Measurements from ENCODE around the gene NANS. TPM values are rescaled to one million over a fixed set of nuclear protein-coding genes. Genes with fewer than 3 reads are reported as not detected.

Gene NANS
- total RNA-seq, 2 donors from 2014 or later, result 31.4 to 45.2 TPM

DNA sequence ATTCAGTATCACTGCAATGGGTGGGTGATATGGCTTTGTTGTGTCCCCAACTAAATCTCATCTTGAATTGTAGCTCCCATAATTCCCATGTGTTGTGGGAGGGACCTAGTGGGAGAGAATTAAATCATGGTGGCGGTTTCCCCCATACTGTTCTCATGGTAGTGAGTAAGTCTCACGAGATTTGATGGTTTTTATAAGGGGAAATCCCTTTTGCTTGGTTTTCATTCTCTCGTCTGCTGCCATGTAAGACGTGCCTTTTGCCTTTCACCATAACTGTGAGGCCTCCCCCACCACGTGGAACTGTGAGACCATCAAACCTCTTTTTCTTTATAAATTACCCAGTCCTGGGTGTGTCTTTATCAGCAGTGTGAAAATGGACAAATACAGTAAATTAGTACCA, 9.5 kb upstream of the NANS start:
- DNase-seq (no peak), ATAC-seq (no peak)
- no peaks in the 10 kb centered on the region for H3K9me3 ChIP-seq
- H3K4me1 ChIP-seq, result no peaks in the 10 kb centered on the region
- no peak for TF ChIP-seq POLR2A (IDR thresholded peaks at IDR 0.05)
- TF ChIP-seq, protein P1, sequence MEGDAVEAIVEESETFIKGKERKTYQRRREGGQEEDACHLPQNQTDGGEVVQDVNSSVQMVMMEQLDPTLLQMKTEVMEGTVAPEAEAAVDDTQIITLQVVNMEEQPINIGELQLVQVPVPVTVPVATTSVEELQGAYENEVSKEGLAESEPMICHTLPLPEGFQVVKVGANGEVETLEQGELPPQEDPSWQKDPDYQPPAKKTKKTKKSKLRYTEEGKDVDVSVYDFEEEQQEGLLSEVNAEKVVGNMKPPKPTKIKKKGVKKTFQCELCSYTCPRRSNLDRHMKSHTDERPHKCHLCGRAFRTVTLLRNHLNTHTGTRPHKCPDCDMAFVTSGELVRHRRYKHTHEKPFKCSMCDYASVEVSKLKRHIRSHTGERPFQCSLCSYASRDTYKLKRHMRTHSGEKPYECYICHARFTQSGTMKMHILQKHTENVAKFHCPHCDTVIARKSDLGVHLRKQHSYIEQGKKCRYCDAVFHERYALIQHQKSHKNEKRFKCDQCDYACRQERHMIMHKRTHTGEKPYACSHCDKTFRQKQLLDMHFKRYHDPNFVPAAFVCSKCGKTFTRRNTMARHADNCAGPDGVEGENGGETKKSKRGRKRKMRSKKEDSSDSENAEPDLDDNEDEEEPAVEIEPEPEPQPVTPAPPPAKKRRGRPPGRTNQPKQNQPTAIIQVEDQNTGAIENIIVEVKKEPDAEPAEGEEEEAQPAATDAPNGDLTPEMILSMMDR (IDR thresholded peaks at IDR 0.05), result no peak
- intact Hi-C loops (cut with DNase I), result no loop called here
- no peaks in the 10 kb centered on the region for H3K36me3 ChIP-seq (replicated peaks in 1 of 2; ENCODE audit: insufficient read depth in 1 of 2, low read depth in 2 of 2)
- no peak overlapping the region for H3K27ac ChIP-seq
- WGBS, 2 donors, result 74 to 77% methylated on average over 5 of the region's 5 CpGs
- no peaks in the 10 kb centered on the region for H3K27me3 ChIP-seq
- H3K4me3 ChIP-seq, result no peak overlapping the region

DNA sequence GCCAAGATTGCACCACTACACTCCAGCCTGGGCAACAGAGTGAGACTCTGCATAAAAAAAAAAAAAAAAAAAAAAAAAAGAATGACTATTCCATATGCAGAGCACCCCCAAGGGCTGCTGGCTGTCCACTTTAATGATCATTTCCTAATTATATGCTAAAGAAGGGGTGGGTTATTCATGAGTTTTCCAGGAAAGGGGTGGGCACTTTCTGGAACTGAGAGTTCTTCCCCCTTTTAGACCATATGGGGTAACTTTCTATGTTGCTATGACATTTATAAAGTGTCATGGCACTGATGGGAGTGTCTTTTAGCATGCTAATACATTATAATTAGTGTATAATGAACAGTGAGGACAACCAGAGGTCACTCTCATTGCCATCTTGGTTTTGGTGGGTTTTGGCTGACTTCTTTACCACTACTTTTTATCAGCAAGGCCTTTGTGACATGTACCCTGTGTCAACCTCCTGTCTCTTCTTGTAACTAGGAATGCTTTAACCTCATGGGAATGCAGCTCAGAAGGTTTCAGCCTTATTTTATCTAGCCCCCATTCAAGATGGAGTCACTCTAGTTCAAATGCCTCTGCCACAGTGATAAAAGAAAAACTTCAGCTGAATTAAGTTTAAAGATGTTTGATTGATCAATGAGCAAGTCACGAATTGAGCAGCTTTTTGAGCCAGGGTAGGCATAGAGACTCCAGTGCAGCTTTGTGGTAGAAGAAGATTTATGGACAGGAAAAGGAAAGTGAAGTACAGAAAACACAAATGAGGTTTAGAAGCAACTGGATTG, 7.1 kb upstream of the NANS start:
- Histone ChIP-seq H3K9me3 (no peaks in the 10 kb centered on the region), H3K27me3 (no peaks in the 10 kb centered on the region), H3K4me1 (no peaks in the 10 kb centered on the region), H3K27ac (no peak overlapping the region), H3K4me3 (no peak overlapping the region), H3K36me3 (replicated peaks in 1 of 2; ENCODE audit: insufficient read depth in 1 of 2, low read depth in 2 of 2) (no peaks in the 10 kb centered on the region)
- TF ChIP-seq, protein P1 (IDR thresholded peaks at IDR 0.05), result no peak
- TF ChIP-seq POLR2A (IDR thresholded peaks at IDR 0.05), result no peak
- ATAC-seq (no peak), DNase-seq (no peak)
- 47 to 63% methylated on average over 1 of the region's 1 CpG for WGBS, 2 donors
- intact Hi-C loops (cut with DNase I), result no loop called here

DNA sequence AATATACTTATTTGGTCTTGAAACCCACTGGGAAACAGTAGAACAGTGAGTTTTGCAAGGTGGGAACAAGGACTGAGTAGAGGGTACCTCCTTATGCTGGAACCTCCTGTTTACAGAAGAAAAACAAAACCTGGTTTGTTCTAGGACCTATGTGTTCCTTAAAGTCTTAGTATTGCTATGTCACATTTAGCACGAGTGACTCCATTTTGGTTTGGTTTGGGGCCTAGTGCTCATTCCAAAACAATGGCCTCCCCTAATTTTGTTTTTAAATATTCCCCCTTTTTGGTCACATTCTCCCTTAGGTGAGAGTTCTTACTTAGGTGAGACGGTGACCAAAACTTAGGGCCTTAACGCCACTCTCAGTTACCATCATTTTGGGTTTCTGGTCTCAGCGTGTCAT, 6.2 kb upstream of the NANS start:
- Histone ChIP-seq H3K4me3 (no peak overlapping the region), H3K27me3 (no peaks in the 10 kb centered on the region), H3K27ac (no peak overlapping the region), H3K9me3 (no peaks in the 10 kb centered on the region), H3K36me3 (replicated peaks in 1 of 2; ENCODE audit: insufficient read depth in 1 of 2, low read depth in 2 of 2) (no peaks in the 10 kb centered on the region), H3K4me1 (no peaks in the 10 kb centered on the region)
- 82 to 90% methylated on average over 4 of the region's 4 CpGs for WGBS, 2 donors
- TF ChIP-seq POLR2A (IDR thresholded peaks at IDR 0.05), result no peak
- TF ChIP-seq, protein P1 (IDR thresholded peaks at IDR 0.05), result no peak
- DNase-seq, result no peak
- ATAC-seq, result no peak
- intact Hi-C loops (cut with DNase I), result no loop called here

DNA sequence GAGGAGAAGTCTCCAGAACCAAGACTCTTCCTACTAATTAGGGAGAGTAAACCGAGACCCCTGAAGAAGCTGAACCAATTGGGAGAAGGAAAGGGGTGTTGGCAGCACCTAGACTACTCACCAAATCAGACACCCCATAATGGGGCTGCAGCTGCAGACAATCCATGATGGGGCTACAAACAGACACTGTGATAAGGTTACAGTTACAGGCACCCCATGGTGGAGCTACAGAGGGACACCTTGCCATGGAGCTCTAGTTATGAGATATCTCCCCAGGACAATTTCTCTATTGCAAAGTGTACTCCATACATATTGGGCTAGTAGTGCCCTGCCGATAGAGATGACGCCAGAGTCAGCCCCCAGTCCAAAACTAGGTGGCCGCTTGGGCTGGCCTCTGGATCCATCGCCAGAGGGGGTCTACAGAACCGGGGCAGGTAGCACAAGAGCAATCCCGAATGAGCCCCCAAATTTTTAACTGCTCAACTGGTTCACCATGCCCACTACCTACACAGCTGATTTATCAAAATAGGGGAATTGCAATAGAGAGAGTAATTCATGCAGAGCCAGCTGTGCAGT, 2.1 kb upstream of the NANS start:
- no peak overlapping the region for H3K4me3 ChIP-seq
- intact Hi-C loops (cut with DNase I), result no loop called here
- H3K9me3 ChIP-seq, result no peaks in the 10 kb centered on the region
- no peaks in the 10 kb centered on the region for H3K36me3 ChIP-seq (replicated peaks in 1 of 2; ENCODE audit: insufficient read depth in 1 of 2, low read depth in 2 of 2)
- no peak for ATAC-seq
- peaks cover 22% of the 10 kb centered on the region for H3K4me1 ChIP-seq
- H3K27ac ChIP-seq, result no peak overlapping the region
- TF ChIP-seq, protein P1 (IDR thresholded peaks at IDR 0.05), result no peak
- no peak for TF ChIP-seq POLR2A (IDR thresholded peaks at IDR 0.05)
- no peaks in the 10 kb centered on the region for H3K27me3 ChIP-seq
- 92 to 96% methylated on average over 5 to 7 of the region's 7 CpGs for WGBS, 2 donors
- no peak for DNase-seq

Data from body of pancreas (tissue), 4 donors.